Stomach (tissue), 9 donors: ENCODE data around the gene MAEA. TPM values are rescaled to one million over a fixed set of nuclear protein-coding genes. Genes with fewer than 3 reads are reported as not detected.

Experiments
- DNase-seq, 2 donors: peaks; one replicate each; pipeline versions ENCODE4 v3.0.0 to v3.0.0-alpha.2; 2013 to 2019
- H3K27ac ChIP-seq, 5 donors: fragments of 200-600 bp in 4 of 5; sonication (generic) in 4 of 5; one replicate each; pipeline ENCODE4 v1.5.1; 2013 to 2019; ENCODE audit warnings: mild to moderate bottlenecking in 1 of 5, moderate library complexity in 1 of 5
- H3K27me3 ChIP-seq, 3 donors: fragments of 200-600 bp; sonication (generic); one replicate each; pipeline ENCODE4 v1.5.1; 2017 to 2019; ENCODE audit warnings: mixed run types in 1 of 3
- H3K36me3 ChIP-seq, 4 donors: fragments of 200-600 bp; sonication (generic); 1 replicate in 3 of 4; 2 replicates in 1 of 4; pipeline ENCODE4 v1.5.1; 2016 to 2019
- H3K4me1 ChIP-seq, 4 donors: fragments of 200-600 bp; sonication (generic); one replicate each; pipeline ENCODE4 v1.5.1; 2016 to 2019
- H3K4me3 ChIP-seq, 4 donors: fragments of 200-600 bp; sonication (generic) in 3 of 4; one replicate each; pipeline ENCODE4 v1.5.1; 2016 to 2019; ENCODE audit warnings: mild to moderate bottlenecking in 1 of 4
- H3K9me3 ChIP-seq, 4 donors: fragments of 200-600 bp; sonication (generic); one replicate each; pipeline ENCODE4 v1.5.1; 2016 to 2019
- EP300 ChIP-seq: sonication (generic); formaldehyde crosslinking; IDR thresholded peaks from one replicate; pipeline ENCODE4 v1.6.1; 2017; ENCODE audit warnings: antibody characterized with exemption
- POLR2A ChIP-seq, 4 donors: fragments of 450-650 bp; IDR thresholded peaks; one replicate each; pipeline ENCODE4 v1.6.1; 2016; ENCODE audit warnings: antibody characterized with exemption in 4 of 4, control low read depth in 2 of 4, mild to moderate bottlenecking in 1 of 4, moderate library complexity in 1 of 4
- POLR2AphosphoS5 ChIP-seq, 3 donors: sonication (generic); formaldehyde crosslinking; IDR thresholded peaks; one replicate each; pipeline ENCODE4 v1.6.1; 2016; ENCODE audit warnings: antibody characterized with exemption in 3 of 3
- WGBS, 5 donors: extraction: QIAGEN DNeasy Blood & Tissue Kit in 3 of 5; methylation state at CpG; one replicate each; pipeline versions ENCODE4 v1.1.5 to v1.1.7; 2013 to 2018; 5-methylcytosine and 5-hydroxymethylcytosine counted together
- intact Hi-C: fragments of 100-400 bp; cut with DNase I; formaldehyde crosslinking; loops from one replicate; pipeline ENCODE4 v1.15.1; 2023; ENCODE audit warnings: low total_unique reads
- polyA plus RNA-seq, 3 donors: library from polyadenylated mRNA; stranded (reverse); fragments of 200-250 nt; gene quantifications; one replicate each; pipeline ENCODE4 v1.2.3, GENCODE V29; 2013
- total RNA-seq, 5 donors: library from RNA; depleted of rRNA; stranded (reverse); fragments of >200 nt; gene quantifications; one replicate each; pipeline versions ENCODE4 v1.1.0 to v1.2.3, GENCODE V29; 2014 to 2016
- TF ChIP-seq, protein P1 (sequence below), 7 experiments: fragments of 450-650 bp in 4 of 7; fragments of 200-600 bp in 3 of 7; sonication (generic) in 3 of 7; IDR thresholded peaks; one replicate each; pipeline ENCODE4 v1.5.1; 2016 to 2019; ENCODE audit warnings: antibody characterized with exemption in 7 of 7, control low read depth in 2 of 7, mild to moderate bottlenecking in 1 of 7
- donor health status: healthy with polysubstance abuse.
- donor health status: Bipolar disorder and iron deficiency.
- donor health status: healthy.

MAEA gene
- total and polyA plus RNA-seq, 8 donors = 34.0 to 295 (median 63.0) TPM

GRCh38 chr4:1382776-1383727 is 93.4 kb downstream of the MAEA start:
- Histone ChIP-seq H3K27me3 (no peaks in the 10 kb centered on the region), H3K27ac (no peak overlapping the region), H3K4me1 (no peaks in the 10 kb centered on the region), H3K36me3 (peaks cover 25 to 95% (median 84%) of the 10 kb centered on the region in 4 donors), H3K4me3 (no peak overlapping the region), H3K9me3 (peaks cover 0 to under 1% (median 0%) of the 10 kb centered on the region in 4 donors)
- TF ChIP-seq, protein P1, sequence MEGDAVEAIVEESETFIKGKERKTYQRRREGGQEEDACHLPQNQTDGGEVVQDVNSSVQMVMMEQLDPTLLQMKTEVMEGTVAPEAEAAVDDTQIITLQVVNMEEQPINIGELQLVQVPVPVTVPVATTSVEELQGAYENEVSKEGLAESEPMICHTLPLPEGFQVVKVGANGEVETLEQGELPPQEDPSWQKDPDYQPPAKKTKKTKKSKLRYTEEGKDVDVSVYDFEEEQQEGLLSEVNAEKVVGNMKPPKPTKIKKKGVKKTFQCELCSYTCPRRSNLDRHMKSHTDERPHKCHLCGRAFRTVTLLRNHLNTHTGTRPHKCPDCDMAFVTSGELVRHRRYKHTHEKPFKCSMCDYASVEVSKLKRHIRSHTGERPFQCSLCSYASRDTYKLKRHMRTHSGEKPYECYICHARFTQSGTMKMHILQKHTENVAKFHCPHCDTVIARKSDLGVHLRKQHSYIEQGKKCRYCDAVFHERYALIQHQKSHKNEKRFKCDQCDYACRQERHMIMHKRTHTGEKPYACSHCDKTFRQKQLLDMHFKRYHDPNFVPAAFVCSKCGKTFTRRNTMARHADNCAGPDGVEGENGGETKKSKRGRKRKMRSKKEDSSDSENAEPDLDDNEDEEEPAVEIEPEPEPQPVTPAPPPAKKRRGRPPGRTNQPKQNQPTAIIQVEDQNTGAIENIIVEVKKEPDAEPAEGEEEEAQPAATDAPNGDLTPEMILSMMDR (IDR thresholded peaks at IDR 0.05) = no peak
- TF ChIP-seq POLR2A (IDR thresholded peaks at IDR 0.05) (no peak), POLR2AphosphoS5 (IDR thresholded peaks at IDR 0.05) (no peak), EP300 (no peak)
- intact Hi-C loops = no loop called here
- 89 to 92% (median 89%) methylated on average over 17 to 27 of the region's 27 CpGs for WGBS, 5 donors
- no peak for DNase-seq

- WGBS, 5 donors = 89 to 97% (median 91%) methylated on average over 23 to 34 of the region's 34 CpGs
- Histone ChIP-seq H3K4me3 (no peak overlapping the region), H3K9me3 (peaks cover 0 to 9% (median 8%) of the 10 kb centered on the region in 4 donors), H3K27ac (no peak overlapping the region), H3K4me1 (no peaks in the 10 kb centered on the region), H3K27me3 (no peaks in the 10 kb centered on the region), H3K36me3 (peaks cover 25 to 98% (median 90%) of the 10 kb centered on the region in 4 donors)
- intact Hi-C loops = no loop called here
- no peak for TF ChIP-seq POLR2A (IDR thresholded peaks at IDR 0.05)
- TF ChIP-seq, protein P1 (IDR thresholded peaks at IDR 0.05) = no peak
- no peak for TF ChIP-seq POLR2AphosphoS5 (IDR thresholded peaks at IDR 0.05)
- TF ChIP-seq EP300 = no peak
- no peak for DNase-seq
Observed at GRCh38 chr4:1383728-1384591, 94.3 kb downstream of the MAEA start.

- peaks cover 0 to 14% (median 11%) of the 10 kb centered on the region in 4 donors for H3K9me3 ChIP-seq
- peaks cover 25 to 99% (median 91%) of the 10 kb centered on the region in 4 donors for H3K36me3 ChIP-seq
- 89 to 96% (median 93%) methylated on average over 9 to 16 of the region's 16 CpGs for WGBS, 5 donors
- no peaks in the 10 kb centered on the region for H3K27me3 ChIP-seq
- intact Hi-C loops = no loop called here
- H3K27ac ChIP-seq = no peak overlapping the region
- no peak for DNase-seq
- no peaks in the 10 kb centered on the region for H3K4me1 ChIP-seq
- H3K4me3 ChIP-seq = no peak overlapping the region
- TF ChIP-seq POLR2AphosphoS5 (IDR thresholded peaks at IDR 0.05) (no peak), POLR2A (IDR thresholded peaks at IDR 0.05) (no peak), EP300 (no peak)
- TF ChIP-seq, protein P1 (IDR thresholded peaks at IDR 0.05) = no peak
Observed at GRCh38 chr4:1384675-1385372, 95.1 kb downstream of the MAEA start.
